ENCODE data around the gene DRAXIN.
A peak's percentile ranks its signal among the peaks of the same experiment; 100 is the strongest.

The DRAXIN gene

DNA sequence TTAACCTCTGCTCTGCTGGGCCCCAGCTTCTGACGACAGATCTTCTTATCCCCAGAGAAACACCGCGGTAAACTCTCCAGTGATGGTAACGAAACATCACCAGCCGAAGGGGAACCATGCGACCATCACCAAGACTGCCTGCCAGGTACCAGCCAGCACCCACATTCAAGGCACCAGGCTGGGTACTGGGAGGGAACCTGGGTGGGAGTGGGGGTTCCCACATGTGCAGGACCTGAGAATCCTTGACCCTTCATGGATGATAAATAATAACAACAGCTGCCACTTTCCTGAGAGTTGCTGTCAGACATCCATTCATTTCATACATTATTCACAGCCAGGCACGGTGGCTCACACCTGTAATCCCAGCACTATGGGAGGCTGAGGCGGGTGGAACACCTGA is 20.8 kb downstream of the DRAXIN start:
- DNase-seq = no peak

- DNase-seq = no peak
Observed at GRCh38 chr1:11713095-11713494, 21.6 kb downstream of the DRAXIN start.

- no peak for DNase-seq
Observed at GRCh38 chr1:11714831-11715575, 23.5 kb downstream of the DRAXIN start.

DNA sequence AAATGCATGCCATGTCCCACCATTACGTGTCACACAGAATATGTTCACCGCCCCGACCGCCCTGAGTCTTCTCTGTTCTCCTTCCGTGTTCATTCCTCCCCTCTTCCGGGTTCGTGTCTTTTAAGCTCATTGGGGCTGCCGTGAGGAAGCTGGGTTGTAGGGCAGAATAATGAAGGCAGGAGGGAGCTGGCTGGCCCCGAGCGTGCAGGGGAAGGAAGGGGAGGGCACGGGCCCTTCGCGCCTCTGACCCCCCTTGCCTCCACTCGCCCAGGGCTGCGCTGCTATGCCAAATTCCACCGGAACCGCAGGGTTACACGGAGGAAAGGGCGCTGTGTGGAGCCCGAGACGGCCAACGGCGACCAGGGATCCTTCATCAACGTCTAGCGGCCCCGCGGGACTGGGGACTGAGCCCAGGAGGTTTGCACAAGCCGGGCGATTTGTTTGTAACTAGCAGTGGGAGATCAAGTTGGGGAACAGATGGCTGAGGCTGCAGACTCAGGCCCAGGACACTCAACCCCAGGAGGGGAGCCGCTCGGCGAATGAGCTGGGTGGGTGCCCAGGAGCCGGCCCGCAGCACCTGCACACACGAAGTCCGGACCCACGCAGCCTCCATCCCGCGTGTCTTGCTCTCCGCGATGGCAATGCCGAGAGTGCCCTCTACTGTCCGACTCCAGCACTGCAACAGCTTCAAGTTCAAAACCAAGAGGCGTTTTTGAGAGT is 28.0 kb downstream of the DRAXIN start:
- DNase-seq = peak; percentile 74 to 94 (median 80)

DNA sequence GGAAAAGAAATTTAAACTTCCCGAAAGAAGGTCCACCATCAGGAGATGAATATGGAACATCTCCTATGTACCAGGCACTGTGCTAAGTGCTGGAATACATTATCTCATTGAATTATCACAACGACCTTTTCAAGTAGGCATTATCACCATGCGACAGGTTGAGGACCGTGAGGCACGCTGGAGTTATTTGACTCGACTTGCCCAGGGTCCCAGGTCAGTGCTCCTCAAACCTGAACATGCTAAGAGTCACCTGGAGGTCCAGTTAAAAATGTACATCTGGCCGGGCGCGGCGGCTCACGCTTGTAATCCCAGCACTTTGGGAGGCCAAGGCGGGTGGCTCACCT is 28.5 kb downstream of the DRAXIN start:
- no peak for DNase-seq

GRCh38 chr1:11720525-11720924 is 29.0 kb downstream of the DRAXIN start:
- DNase-seq = no peak

DNA sequence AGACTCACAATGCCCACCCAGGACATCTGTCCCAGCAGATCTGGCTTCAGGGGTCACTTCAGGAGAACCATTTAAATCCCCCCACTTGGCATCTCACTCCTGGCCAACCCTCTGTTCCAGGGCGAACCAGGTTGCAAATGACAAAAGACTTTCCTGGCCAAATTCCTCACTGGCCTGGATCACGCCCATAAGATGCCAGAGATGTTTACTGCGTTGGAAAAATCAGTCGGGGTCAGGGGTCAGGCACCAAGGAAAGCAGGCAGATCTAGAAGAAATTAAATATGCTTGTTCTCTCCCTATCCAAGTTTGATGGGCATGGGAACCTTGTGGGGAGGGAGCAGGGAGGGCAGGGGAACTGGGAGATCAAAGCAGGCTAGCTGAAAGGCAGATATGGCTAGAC is 29.8 kb downstream of the DRAXIN start:
- no peak for DNase-seq

- DNase-seq = no peak
Observed at GRCh38 chr1:11722538-11722937, 31.0 kb downstream of the DRAXIN start.

DNA sequence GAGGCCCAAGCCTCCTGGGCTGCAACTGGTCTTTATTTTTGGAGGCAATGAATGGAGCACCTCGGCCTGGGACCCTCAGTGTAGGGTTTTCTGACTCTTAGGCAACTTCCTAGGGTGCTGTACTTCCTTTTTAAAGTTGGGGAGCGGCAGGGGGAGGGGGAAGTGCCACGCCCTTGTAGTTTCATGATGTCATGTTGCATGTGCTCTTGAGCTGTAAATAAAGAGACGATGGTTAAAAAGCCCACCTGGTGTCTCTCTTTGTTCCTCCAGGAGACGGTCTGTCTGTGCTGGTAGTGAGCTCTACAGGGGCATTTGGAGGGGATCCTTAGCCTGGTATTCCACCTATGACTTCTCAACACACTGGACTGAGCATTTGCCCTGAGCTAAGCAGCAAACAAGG is 34.1 kb downstream of the DRAXIN start:
- DNase-seq = no peak

DNA sequence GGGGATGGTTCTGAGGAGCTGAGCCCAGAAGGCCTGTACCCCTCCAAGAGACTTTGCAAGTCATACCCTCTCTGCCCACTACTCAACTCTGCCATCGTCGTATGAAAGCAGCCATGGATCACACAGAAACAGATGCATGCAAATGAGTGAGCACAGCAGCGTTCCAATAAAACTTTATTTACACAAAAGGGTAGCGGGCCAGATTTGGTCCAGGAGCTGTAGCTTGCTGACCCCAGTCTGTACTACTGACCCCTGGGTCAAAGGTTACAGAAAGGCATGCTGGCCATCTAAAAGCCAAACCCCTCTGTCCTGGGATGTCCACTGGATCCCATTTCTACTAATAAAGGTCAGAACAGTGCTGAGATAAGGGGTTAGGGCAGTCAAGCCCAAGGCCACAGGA is 35.6 kb downstream of the DRAXIN start:
- DNase-seq = no peak

- no peak for DNase-seq
Observed at GRCh38 chr1:11728126-11728806, 36.8 kb downstream of the DRAXIN start.

GRCh38 chr1:11729155-11729497 is 37.6 kb downstream of the DRAXIN start:
- no peak for DNase-seq

DNA sequence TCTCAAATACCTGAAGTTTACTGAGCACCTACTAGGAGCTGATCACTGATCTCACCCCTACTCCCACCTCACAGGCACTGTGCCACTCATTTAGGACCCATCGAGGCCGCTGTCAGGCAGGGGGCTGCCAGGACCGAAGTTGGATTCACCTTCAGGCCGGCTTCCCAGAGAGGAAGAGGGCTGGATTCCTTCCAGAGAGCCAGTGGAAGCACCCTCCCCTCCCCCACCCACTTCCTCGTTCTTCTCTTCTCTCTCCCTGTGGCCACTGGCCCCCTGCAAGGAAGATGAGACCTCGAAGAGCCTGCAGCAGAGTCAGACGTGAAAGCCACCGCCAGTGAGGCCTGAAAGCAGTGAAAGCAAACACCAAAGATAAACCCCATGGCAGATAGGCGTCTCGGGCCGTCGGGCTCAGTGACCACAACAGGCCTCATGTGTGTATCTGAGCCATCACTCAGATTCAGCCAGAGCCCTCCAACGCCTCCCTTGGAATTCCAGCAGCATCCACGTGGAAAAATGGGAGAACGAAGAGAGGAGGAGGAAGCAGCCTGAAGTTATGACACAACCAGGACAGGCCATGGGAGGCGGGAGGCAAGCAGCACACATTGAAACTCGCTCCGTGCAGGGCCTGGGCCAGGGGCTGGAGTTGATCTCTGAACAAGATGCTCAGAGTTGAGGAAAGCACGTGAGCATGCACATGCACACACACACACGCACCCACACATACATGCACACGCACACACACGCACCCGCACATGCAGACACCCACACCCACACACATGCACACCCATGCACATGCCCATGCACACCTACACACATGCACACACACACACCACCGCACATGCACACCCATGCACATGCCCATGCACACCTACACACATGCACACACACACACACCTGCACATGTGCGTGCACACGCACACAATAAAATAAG is 38.3 kb downstream of the DRAXIN start:
- peak in 1 of 6 experiments; percentile 56 for DNase-seq

- DNase-seq = peak in 4 of 6 experiments; percentile 16 to 56 (median 40)
Observed at GRCh38 chr1:11730429-11730891, 39.0 kb downstream of the DRAXIN start.

- DNase-seq = peak in 5 of 6 experiments; percentile 9 to 53 (median 24)
Observed at GRCh38 chr1:11731691-11732283, 40.3 kb downstream of the DRAXIN start.

DNA sequence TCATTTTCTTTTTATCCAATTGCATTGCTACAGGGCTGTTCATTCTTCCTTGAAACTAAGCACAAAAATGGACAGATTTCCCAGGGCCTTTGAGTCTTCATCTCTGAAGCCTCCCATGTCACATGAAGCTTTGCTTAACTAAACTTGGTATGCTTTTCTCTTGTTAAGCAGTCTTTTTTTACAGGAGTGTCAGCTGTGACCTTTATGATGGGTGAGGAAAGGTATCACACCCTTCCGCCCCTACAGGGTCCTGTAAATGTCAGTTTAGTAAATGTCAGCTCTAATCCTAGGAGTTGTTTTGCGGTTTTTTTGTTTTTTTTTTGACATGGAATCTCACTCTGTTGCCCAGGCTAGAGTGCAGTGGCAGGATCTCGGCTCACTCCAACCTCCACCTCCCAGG is 41.8 kb downstream of the DRAXIN start:
- no peak for DNase-seq

GRCh38 chr1:11735531-11735853 is 44.0 kb downstream of the DRAXIN start:
- no peak for DNase-seq

- peak; percentile 57 to 87 (median 71) for DNase-seq
Observed at GRCh38 chr1:11735854-11736745, 44.6 kb downstream of the DRAXIN start, which contains the start of gene AGTRAP. Gene AGTRAP (plus strand): TSS chr1:11736136. CDS start chr1:11736209, 73 bp downstream.

DNA sequence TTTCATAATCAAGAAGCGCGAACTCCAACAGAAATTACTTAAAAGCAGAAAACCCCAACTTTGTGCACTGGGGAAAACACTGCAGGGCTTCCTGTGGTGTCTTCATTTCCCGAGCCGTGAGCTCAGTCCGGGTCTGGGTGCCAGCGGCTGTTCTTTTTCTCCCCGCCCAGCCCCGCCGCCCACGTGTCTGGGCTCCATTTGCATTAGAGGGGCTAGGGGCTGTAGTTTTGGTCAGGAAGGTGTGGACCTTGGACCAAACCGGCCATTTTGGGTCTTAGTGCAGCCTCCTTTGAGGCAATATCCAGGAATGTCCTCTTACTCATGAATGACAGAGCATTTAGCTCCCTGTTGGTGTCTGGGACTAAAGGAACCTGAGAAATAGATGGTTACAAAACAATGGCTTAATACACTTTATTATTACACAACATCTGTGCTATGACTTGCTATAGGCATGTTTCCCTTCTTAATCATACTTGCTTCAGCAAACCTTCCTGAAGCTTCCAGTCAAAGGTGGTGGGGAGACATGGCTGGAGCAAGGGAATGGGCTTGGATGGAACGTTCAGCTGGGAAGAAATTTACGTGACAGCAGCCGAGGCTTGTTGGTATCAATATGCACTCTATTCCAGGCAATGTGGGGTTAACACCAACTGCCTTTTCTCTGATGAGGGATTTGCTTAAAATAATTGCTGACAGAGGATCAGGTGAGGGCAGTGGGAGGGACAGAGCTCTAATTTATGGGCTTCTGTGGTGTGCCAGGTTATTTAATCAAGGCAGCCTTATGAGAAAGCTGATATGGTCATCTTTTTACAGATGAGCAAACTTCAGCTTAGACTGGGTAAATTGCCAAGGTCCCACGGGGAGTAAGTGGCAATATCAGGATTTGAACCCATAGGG is 45.5 kb downstream of the DRAXIN start:
- DNase-seq = peak; percentile 10 to 48 (median 32)

DNA sequence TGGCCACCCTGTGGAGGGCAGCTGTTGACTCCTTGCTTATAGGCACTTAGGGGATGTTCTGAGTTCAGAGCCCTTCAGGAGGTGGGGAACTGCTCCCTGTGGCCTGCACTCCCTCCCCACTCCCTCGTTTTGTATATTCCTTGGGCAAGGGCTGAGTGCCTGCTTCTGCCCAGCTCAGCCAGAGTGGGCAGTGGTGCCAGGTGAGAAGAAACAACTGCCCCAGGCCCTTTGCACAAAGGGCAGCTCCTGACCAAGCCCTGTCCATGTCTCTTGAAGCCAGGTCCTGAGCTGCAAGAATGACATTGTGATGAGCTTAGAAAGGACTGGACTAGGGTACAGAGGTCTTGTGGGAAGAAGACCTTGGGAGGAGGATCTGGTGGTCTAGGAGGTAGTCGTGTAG is 46.6 kb downstream of the DRAXIN start:
- no peak for DNase-seq
